ENCODE results near the gene SCGB1A1. TPM values are rescaled to one million over a fixed set of nuclear protein-coding genes. Genes with fewer than 3 reads are reported as not detected.
"Not testable (repeated sequence)": the region's sequence is repeated elsewhere in the genome, so short reads cannot be mapped to it uniquely, and the experiment has no call there.

Gene SCGB1A1
- total RNA-seq (not detected), polyA plus RNA-seq (1 to 10 TPM in 1 of 2 donors, under 1 TPM in 1; 0.61 to 5.0 TPM)
- long read RNA-seq, donor 1: 0 reads
- long read RNA-seq, donor 2, partial matches to known transcripts: 0 of 1 reads
- long read RNA-seq, donor 2, other reads (novel, unspliced or antisense): 1 of 1 reads

- ATAC-seq (ENCODE audit: low FRiP score): no peak
- Histone ChIP-seq H3K4me1 (ENCODE audit: control insufficient read depth in 1 of 2, insufficient read depth in 2 of 2, low read length in 2 of 2) (no peaks in the 10 kb centered on the region), H3K4me3 (ENCODE audit: low read length in 2 of 2) (no peak within 1 kb of the TSS), H3K27me3 (ENCODE audit: control insufficient read depth in 1 of 2, insufficient read depth in 2 of 2, low read length in 1 of 2) (no peaks in the 10 kb centered on the region), H3K9me3 (ENCODE audit: control insufficient read depth, low read length) (no peaks in the 10 kb centered on the region), H3K27ac (ENCODE audit: low read depth in 1 of 2, low read length in 2 of 2) (no peak within 1 kb of the TSS), H3K36me3 (ENCODE audit: control insufficient read depth in 1 of 2, insufficient read depth in 2 of 2, low read length in 1 of 2) (no peaks in the 10 kb centered on the region)
- intact Hi-C loops (cut with DNase I): no loop called here
- WGBS, 2 donors: 83 to 88% methylated on average over 4 of the region's 4 CpGs
- DNase-seq: no peak
Observed at GRCh38 chr11:62418733-62419132, at the start of gene SCGB1A1. TSS of gene SCGB1A1 (plus strand) at chr11:62419033. CDS start at chr11:62419096, 63 bp downstream.

GRCh38 chr11:62370743-62371440, 47.9 kb upstream of the SCGB1A1 start:
- no peak for ATAC-seq (ENCODE audit: low FRiP score)
- peak in 1 of 2 donors; percentile 55 for DNase-seq

DNA sequence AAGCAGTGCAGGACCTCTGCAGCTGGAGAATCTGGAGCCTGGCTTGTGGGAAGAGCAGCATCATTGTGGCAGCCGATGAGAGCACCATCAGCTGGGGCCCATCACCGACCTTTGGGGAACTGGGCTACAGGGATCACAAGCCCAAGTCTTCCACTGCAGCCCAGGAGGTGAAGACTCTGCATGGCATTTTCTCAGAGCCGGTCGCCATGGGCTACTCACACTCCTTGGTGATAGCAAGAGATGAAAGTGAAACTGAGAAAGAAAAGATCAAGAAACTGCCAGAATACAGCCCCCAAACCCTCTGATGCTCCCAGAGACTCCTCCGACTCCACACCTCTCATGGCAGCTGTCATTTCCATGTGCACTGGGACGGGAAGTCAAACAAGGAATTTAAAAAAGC, 46.0 kb upstream of the SCGB1A1 start:
- H3K4me3 ChIP-seq (ENCODE audit: low read length in 2 of 2): no peak overlapping the region
- no peak for ATAC-seq (ENCODE audit: low FRiP score)
- intact Hi-C loops (cut with DNase I): no loop called here
- DNase-seq: no peak
- H3K4me1 ChIP-seq (ENCODE audit: control insufficient read depth in 1 of 2, insufficient read depth in 2 of 2, low read length in 2 of 2): no peaks in the 10 kb centered on the region
- no peak overlapping the region for H3K27ac ChIP-seq (ENCODE audit: low read depth in 1 of 2, low read length in 2 of 2)
- 93 to 95% methylated on average over 6 of the region's 6 CpGs for WGBS, 2 donors
- no peaks in the 10 kb centered on the region for H3K27me3 ChIP-seq (ENCODE audit: control insufficient read depth in 1 of 2, insufficient read depth in 2 of 2, low read length in 1 of 2)
- no peaks in the 10 kb centered on the region for H3K36me3 ChIP-seq (ENCODE audit: control insufficient read depth in 1 of 2, insufficient read depth in 2 of 2, low read length in 1 of 2)
- no peaks in the 10 kb centered on the region for H3K9me3 ChIP-seq (ENCODE audit: control insufficient read depth, low read length)

More at GRCh38 chr11:62370743-62371440, 47.9 kb upstream of the SCGB1A1 start:
- no peaks in the 10 kb centered on the region for H3K9me3 ChIP-seq (ENCODE audit: control insufficient read depth, low read length)
- WGBS, 2 donors: 53 to 65% methylated on average over 38 to 39 of the region's 39 CpGs
- no peaks in the 10 kb centered on the region for H3K36me3 ChIP-seq (ENCODE audit: control insufficient read depth in 1 of 2, insufficient read depth in 2 of 2, low read length in 1 of 2)
- H3K27ac ChIP-seq (ENCODE audit: low read depth in 1 of 2, low read length in 2 of 2): no peak overlapping the region
- intact Hi-C loops (cut with DNase I): no loop called here
- H3K27me3 ChIP-seq (ENCODE audit: control insufficient read depth in 1 of 2, insufficient read depth in 2 of 2, low read length in 1 of 2): no peaks in the 10 kb centered on the region
- no peak overlapping the region for H3K4me3 ChIP-seq (ENCODE audit: low read length in 2 of 2)
- H3K4me1 ChIP-seq (ENCODE audit: control insufficient read depth in 1 of 2, insufficient read depth in 2 of 2, low read length in 2 of 2): no peaks in the 10 kb centered on the region

GRCh38 chr11:62373464-62374119, 45.2 kb upstream of the SCGB1A1 start:
- Histone ChIP-seq H3K27me3 (ENCODE audit: control insufficient read depth in 1 of 2, insufficient read depth in 2 of 2, low read length in 1 of 2) (no peaks in the 10 kb centered on the region), H3K27ac (ENCODE audit: low read depth in 1 of 2, low read length in 2 of 2) (no peak overlapping the region), H3K36me3 (ENCODE audit: control insufficient read depth in 1 of 2, insufficient read depth in 2 of 2, low read length in 1 of 2) (no peaks in the 10 kb centered on the region), H3K4me1 (ENCODE audit: control insufficient read depth in 1 of 2, insufficient read depth in 2 of 2, low read length in 2 of 2) (no peaks in the 10 kb centered on the region), H3K9me3 (ENCODE audit: control insufficient read depth, low read length) (no peaks in the 10 kb centered on the region), H3K4me3 (ENCODE audit: low read length in 2 of 2) (no peak overlapping the region)
- DNase-seq (no peak), ATAC-seq (ENCODE audit: low FRiP score) (no peak)
- intact Hi-C loops (cut with DNase I): no loop called here
- WGBS, 2 donors: 92 to 93% methylated on average over 18 of the region's 18 CpGs

DNA sequence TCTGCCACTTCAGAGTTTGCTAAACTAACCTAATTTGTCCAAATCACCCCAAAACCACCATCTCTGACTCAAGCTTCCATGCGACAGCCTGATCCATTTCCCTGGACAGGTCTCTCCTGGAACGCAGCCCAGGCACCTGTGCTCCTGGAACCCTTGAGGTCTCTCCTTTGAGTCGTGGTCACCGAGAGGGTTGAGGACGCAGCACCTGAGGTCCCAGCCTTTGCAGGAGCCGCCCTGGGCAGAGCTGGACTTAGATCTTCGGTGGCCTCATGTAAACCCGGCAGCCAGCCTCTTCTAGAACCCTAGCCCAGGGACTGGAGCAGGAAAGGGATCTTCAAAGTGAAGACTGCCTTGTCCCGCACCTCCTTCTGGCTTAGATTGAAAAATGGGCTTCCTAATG, 44.0 kb upstream of the SCGB1A1 start:
- intact Hi-C loops (cut with DNase I): loop anchor here in 1 of 2 donors (5.0 kb wide), 1 partner anchor 38 kb away; the partner anchor contains the start of gene ASRGL1
- Histone ChIP-seq H3K9me3 (ENCODE audit: control insufficient read depth, low read length) (no peaks in the 10 kb centered on the region), H3K27me3 (ENCODE audit: control insufficient read depth in 1 of 2, insufficient read depth in 2 of 2, low read length in 1 of 2) (no peaks in the 10 kb centered on the region), H3K27ac (ENCODE audit: low read depth in 1 of 2, low read length in 2 of 2) (no peak overlapping the region), H3K4me1 (ENCODE audit: control insufficient read depth in 1 of 2, insufficient read depth in 2 of 2, low read length in 2 of 2) (no peaks in the 10 kb centered on the region), H3K4me3 (ENCODE audit: low read length in 2 of 2) (no peak overlapping the region), H3K36me3 (ENCODE audit: control insufficient read depth in 1 of 2, insufficient read depth in 2 of 2, low read length in 1 of 2) (no peaks in the 10 kb centered on the region)
- DNase-seq (no peak), ATAC-seq (ENCODE audit: low FRiP score) (no peak)
- 90 to 92% methylated on average over 9 of the region's 9 CpGs for WGBS, 2 donors

- 5 to 6% methylated on average over 9 of the region's 9 CpGs for WGBS, 2 donors
- not testable (repeated sequence) for ATAC-seq (ENCODE audit: low FRiP score); H3K4me1 ChIP-seq (ENCODE audit: control insufficient read depth in 1 of 2, insufficient read depth in 2 of 2, low read length in 2 of 2); H3K9me3 ChIP-seq (ENCODE audit: control insufficient read depth, low read length); H3K36me3 ChIP-seq (ENCODE audit: control insufficient read depth in 1 of 2, insufficient read depth in 2 of 2, low read length in 1 of 2); H3K27me3 ChIP-seq (ENCODE audit: control insufficient read depth in 1 of 2, insufficient read depth in 2 of 2, low read length in 1 of 2); H3K4me3 ChIP-seq (ENCODE audit: low read length in 2 of 2); DNase-seq; H3K27ac ChIP-seq (ENCODE audit: low read depth in 1 of 2, low read length in 2 of 2)
- intact Hi-C loops (cut with DNase I): loop anchor here in 1 of 2 donors (5.0 kb wide), 1 partner anchor 41 kb away; the partner anchor contains the start of gene ASRGL1
Observed at GRCh38 chr11:62378459-62379063, 40.3 kb upstream of the SCGB1A1 start.

GRCh38 chr11:62379586-62379985, 39.2 kb upstream of the SCGB1A1 start:
- H3K4me1 ChIP-seq (ENCODE audit: control insufficient read depth in 1 of 2, insufficient read depth in 2 of 2, low read length in 2 of 2); ATAC-seq (ENCODE audit: low FRiP score); H3K27ac ChIP-seq (ENCODE audit: low read depth in 1 of 2, low read length in 2 of 2); H3K9me3 ChIP-seq (ENCODE audit: control insufficient read depth, low read length); DNase-seq; H3K36me3 ChIP-seq (ENCODE audit: control insufficient read depth in 1 of 2, insufficient read depth in 2 of 2, low read length in 1 of 2); H3K27me3 ChIP-seq (ENCODE audit: control insufficient read depth in 1 of 2, insufficient read depth in 2 of 2, low read length in 1 of 2); H3K4me3 ChIP-seq (ENCODE audit: low read length in 2 of 2): not testable (repeated sequence)
- WGBS, 2 donors: 32% methylated on average over 2 of the region's 2 CpGs
- intact Hi-C loops (cut with DNase I): loop anchor here in 1 of 2 donors (5.0 kb wide), 1 partner anchor 42 kb away; the partner anchor contains the start of gene ASRGL1

- not testable (repeated sequence) for DNase-seq; H3K4me1 ChIP-seq (ENCODE audit: control insufficient read depth in 1 of 2, insufficient read depth in 2 of 2, low read length in 2 of 2); H3K27ac ChIP-seq (ENCODE audit: low read depth in 1 of 2, low read length in 2 of 2); H3K9me3 ChIP-seq (ENCODE audit: control insufficient read depth, low read length); H3K36me3 ChIP-seq (ENCODE audit: control insufficient read depth in 1 of 2, insufficient read depth in 2 of 2, low read length in 1 of 2); H3K27me3 ChIP-seq (ENCODE audit: control insufficient read depth in 1 of 2, insufficient read depth in 2 of 2, low read length in 1 of 2); H3K4me3 ChIP-seq (ENCODE audit: low read length in 2 of 2)
- ATAC-seq (ENCODE audit: low FRiP score): peak; percentile 82
- intact Hi-C loops (cut with DNase I): loop anchor here in 1 of 2 donors (5.0 kb wide), 1 partner anchor 481 kb away; no protein-coding TSS in a partner anchor
- 1 to 3% methylated on average over 12 of the region's 12 CpGs for WGBS, 2 donors
Observed at GRCh38 chr11:62380821-62381245, 38.0 kb upstream of the SCGB1A1 start.
